ENCODE data around the gene OARD1.

The OARD1 gene

GRCh38 chr6:41047745-41048732 lies 24.1 kb downstream of the OARD1 start:
- DNase-seq = no peak

- DNase-seq = no peak
These were observed 24.9 kb downstream of the OARD1 start for GRCh38 chr6:41047306-41047705.

DNA sequence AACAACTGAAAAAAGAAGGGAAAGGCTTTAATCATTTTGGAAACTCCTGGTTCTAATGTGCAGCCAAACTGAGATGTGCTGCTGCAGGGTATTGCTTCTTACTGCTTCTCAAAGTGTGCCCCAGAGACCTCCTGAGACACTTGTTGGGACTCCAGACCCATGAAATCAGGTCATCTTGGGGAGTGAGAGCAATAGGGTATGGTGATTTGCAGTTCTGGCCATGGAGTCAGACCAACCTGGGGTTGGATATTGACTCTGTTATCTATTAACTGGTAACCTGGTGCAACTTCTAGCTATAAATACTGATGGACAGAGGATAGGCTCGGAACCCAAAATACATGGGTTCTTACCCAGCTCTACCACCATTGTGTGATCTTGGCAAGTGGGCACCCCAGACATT lies 26.1 kb downstream of the OARD1 start:
- DNase-seq = no peak

GRCh38 chr6:41045664-41046063 lies 26.5 kb downstream of the OARD1 start:
- no peak for DNase-seq

- no peak for DNase-seq
These were observed 29.0 kb downstream of the OARD1 start for GRCh38 chr6:41043151-41043550.

GRCh38 chr6:41042226-41043055 lies 29.7 kb downstream of the OARD1 start, which contains the start of gene TSPO2:
TSPO2 (plus strand) TSS chr6:41042467; CDS start chr6:41042986, 519 bp downstream.
- DNase-seq = no peak

- no peak for DNase-seq
These were observed 31.1 kb downstream of the OARD1 start for GRCh38 chr6:41040940-41041536.

- DNase-seq = no peak
These were observed 31.8 kb downstream of the OARD1 start for GRCh38 chr6:41040101-41040939.

DNA sequence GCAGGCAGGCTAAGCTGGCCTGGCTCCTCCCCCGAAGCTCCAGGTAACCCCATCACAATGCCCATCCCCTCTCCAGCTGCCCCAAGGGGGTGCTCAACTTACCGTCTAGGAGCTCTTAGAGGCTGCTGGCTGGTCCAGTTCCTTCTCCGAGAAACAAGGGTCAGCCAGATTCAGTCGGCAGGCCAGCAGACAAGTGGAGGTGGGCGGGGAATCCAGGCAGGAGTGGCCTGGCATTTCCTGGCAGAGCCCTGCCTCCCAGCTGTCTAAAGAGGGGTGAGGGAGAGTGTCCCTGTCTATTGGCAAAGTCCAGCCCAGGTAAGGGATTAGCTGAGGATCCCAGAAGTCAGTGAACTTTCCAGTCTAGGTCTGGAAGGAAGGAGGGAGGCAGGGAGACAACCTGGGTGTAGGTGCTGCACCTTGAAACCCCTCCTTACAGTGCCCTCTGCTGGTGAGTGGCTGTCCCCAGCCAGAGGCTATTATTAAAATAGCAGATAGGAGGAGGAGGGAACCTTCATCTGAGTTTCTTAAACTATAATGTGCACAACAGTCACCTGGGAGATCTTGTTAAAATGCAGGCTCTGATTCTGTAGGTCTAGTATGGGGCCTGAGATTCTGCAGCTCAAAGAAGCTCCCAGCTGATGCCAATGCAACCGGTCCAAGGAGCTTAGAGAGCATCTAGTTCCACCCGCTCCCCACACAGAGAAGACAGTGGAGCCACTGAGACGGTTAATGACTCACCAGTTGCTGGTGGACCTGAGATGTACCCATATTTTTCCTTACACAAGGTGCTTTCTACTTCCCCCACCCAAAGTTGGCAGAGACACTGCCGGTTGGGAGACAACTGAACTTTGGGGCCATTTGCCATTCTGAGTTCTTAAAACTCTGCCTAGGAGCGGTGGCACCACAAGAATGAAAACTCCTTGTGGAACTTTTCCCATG lies 32.8 kb downstream of the OARD1 start, which contains the start of gene UNC5CL:
Gene UNC5CL, minus strand, starts transcription at position 162 of the 939 bp plus-strand sequence. CDS start 4,147 bp downstream, outside the sequence.
- DNase-seq = peak; percentile 21

- DNase-seq = no peak
These were observed 34.0 kb downstream of the OARD1 start for GRCh38 chr6:41038205-41038604.

DNA sequence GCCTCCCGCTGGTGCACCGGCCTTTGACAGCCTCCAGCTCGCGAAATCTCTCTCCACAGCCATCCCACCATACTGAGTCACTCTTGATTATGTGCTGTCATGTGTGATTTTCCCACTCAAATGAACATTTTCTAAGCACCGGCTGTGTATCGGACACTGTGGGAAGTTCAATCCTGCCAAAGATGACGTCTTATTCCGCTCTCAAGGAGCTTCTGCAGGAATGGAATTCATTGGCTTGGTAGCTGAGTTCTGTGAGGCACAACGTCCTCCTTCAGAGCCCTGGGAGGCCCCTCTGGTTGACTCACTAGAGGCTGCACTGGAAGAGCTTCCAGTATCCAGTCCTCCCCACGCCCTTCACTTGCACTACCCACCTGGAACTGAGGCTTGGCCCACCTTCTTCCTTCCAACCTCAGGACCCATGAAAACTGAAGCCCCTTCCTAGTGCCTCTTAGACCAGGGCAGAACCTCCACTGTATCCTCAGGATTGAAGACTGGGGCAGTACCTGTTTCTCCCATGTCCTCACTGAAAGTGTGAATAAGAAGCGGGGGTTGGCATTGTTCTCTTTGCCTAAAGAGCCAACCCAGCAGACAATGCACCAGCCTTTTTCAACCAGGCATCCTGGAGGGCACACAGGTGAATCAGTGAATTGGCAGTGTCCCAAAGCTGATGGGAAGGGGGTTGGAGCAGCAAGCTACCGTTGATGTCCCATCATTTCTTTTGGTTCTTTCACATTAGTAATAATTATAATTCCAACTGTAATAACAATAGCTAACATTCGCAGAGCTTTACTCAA lies 34.9 kb downstream of the OARD1 start:
- DNase-seq = no peak

GRCh38 chr6:41036601-41037000 lies 35.6 kb downstream of the OARD1 start:
- DNase-seq = no peak

GRCh38 chr6:41036186-41036585 lies 36.0 kb downstream of the OARD1 start:
- DNase-seq = no peak

DNA sequence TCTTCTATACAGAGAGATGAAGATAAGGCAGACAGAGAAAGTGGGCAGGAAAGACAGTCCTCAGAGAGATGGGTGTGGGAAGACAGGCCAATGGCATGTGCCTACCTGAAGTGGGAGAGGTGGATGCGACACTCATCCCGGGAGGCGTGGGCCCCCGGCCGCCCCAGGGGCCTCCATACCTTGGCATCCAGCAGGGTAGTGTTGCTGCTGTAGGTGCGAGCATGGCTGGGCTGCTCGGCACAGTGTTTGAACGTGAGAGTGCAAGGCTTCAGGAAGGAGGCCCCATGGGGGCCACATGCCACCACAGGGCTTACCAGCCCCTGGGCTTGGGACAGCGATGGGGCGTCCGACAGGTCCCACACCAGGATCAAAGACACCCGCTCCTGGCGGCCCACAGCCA lies 38.4 kb downstream of the OARD1 start:
- no peak for DNase-seq

- no peak for DNase-seq
These were observed 39.3 kb downstream of the OARD1 start for GRCh38 chr6:41032830-41033229.

- DNase-seq = no peak
These were observed 43.4 kb downstream of the OARD1 start for GRCh38 chr6:41028561-41029412.

- DNase-seq = peak; percentile 73
These were observed 44.2 kb downstream of the OARD1 start for GRCh38 chr6:41027799-41028560.

DNA sequence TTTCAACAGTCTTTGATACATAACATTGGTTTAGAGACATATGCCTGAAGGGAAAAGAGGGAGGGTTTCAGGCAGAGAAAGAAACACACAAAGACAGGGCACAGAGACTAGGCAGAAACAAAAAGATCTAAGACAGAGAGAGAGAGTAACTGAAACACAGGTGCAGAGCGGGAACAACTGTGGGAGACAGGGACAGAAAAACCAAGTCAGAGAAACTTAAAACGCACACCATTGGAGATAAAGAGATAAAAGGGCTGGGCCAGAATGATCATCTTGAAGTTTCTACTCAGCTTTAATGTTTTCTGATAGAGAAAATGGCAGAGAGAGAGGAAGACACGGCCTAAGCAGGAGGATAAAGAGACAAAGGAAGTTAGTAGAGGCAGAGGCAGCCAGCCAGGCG lies 44.9 kb downstream of the OARD1 start:
- no peak for DNase-seq

Measured in NCI-H526 treated with DMSO at 0.1 percent for 48 hours (cell line).